ENCODE data around the gene BORCS8.
"Not testable (repeated sequence)": the region's sequence is repeated elsewhere in the genome, so short reads cannot be mapped to it uniquely, and the experiment has no call there.

BORCS8 gene

GRCh38 chr19:19140476-19140875, 51.5 kb downstream of the BORCS8 start:
- TF ChIP-seq, protein P1, sequence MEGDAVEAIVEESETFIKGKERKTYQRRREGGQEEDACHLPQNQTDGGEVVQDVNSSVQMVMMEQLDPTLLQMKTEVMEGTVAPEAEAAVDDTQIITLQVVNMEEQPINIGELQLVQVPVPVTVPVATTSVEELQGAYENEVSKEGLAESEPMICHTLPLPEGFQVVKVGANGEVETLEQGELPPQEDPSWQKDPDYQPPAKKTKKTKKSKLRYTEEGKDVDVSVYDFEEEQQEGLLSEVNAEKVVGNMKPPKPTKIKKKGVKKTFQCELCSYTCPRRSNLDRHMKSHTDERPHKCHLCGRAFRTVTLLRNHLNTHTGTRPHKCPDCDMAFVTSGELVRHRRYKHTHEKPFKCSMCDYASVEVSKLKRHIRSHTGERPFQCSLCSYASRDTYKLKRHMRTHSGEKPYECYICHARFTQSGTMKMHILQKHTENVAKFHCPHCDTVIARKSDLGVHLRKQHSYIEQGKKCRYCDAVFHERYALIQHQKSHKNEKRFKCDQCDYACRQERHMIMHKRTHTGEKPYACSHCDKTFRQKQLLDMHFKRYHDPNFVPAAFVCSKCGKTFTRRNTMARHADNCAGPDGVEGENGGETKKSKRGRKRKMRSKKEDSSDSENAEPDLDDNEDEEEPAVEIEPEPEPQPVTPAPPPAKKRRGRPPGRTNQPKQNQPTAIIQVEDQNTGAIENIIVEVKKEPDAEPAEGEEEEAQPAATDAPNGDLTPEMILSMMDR (IDR thresholded peaks at IDR 0.05; ENCODE audit: low read depth, low read length, missing control alignments): no peak
- no peak for DNase-seq (ENCODE audit: extremely low read depth, low read depth)
- H3K4me3 ChIP-seq (replicated peaks; ENCODE audit: low read depth, low read length): no peak overlapping the region

DNA sequence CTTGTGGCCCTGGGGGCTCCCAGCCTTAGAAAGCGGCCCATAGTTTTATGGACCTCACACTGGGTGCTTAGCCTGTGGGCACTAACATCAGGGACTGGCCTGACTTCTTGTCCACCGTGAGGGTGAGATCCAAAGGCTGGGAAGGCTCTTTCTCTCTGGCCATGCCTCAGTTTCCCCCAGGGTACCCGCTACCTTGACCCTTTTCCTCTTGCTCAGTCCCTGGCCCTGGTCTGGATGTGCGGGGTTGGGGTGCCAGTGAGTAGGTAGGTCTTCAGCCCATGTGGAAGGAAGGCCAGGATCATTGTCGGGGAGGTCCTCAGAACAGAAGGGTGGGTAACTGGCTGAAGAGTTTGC, 52.1 kb downstream of the BORCS8 start:
- DNase-seq (ENCODE audit: extremely low read depth, low read depth): no peak
- TF ChIP-seq, protein P1 (IDR thresholded peaks at IDR 0.05; ENCODE audit: low read depth, low read length, missing control alignments): no peak
- no peak overlapping the region for H3K4me3 ChIP-seq (replicated peaks; ENCODE audit: low read depth, low read length)

DNA sequence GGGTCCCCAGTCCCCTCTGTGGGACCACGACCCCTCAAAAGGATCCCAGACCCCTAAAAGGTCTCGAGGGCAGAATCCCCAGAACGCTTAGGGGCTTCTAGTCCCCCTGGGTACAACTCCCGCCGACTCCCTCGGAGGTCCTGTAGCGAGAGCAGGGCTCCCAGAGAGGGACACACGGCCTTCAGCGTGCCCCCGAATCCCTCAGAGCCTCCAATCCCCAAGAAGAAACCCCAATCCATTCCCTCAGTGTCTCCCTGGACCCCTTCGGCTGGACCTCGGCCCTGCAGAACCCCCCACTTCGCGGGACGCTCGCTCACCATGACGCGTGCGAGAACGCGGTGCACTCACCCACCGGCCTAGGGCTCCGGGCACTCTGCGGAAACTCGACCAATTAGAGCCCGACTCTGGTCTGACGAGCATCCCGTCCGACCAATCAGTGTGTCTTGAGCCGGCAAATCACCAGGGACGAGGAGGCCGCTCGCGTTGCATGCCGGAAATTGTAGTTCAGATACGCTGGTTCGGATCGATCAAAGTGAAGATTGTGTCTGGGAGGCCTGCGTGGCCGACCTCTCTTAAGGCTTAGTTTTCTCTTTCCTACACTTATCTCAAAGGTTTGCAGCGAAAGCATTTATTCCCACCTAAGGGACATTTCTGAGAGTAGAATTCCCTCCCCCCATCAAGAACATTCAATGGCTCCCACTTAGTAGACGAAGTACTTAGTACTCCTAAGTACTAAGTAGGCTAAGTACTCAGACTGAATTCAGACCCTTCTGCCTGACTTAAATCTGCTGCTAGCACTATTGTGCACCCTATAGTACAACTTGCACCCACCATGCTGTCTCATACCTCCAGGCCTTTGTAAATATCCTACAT, 53.6 kb downstream of the BORCS8 start, which contains the start of gene TMEM161A:
Gene TMEM161A (minus strand): TSS at position 370 of the 873 bp plus-strand sequence. CDS start 50 bp downstream, at position 320.
- peak within 1 kb of the TSS; percentile 99 for H3K4me3 ChIP-seq (replicated peaks; ENCODE audit: low read depth, low read length)
- peak; percentile 98 for DNase-seq (ENCODE audit: extremely low read depth, low read depth)
- TF ChIP-seq, protein P1 (IDR thresholded peaks at IDR 0.05; ENCODE audit: low read depth, low read length, missing control alignments): no peak

- TF ChIP-seq, protein P1 (IDR thresholded peaks at IDR 0.05; ENCODE audit: low read depth, low read length, missing control alignments): no peak
- DNase-seq (ENCODE audit: extremely low read depth, low read depth): no peak
- H3K4me3 ChIP-seq (replicated peaks; ENCODE audit: low read depth, low read length): peak overlapping the region; percentile 99
These were observed 54.3 kb downstream of the BORCS8 start for GRCh38 chr19:19137556-19138108.

DNA sequence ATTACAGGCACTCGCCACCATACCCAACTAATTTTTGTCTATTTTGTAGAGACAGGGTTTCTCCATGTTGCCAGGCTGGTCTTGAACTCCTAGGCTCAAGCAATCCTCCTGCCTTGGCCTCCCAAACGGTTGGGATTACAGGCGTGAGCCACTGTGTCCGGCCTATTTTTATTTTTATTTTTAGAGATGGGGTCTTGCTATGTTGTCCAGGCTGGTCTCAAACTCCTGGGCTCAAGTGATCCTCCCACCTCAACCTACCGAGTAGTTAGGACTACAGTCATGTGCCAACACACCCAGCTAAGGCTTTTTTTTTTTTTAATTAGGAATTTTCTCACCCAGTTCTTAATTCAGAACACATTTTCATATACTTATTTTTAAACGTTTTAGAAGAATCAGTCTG, 56.2 kb downstream of the BORCS8 start:
- not testable (repeated sequence) for H3K4me3 ChIP-seq (replicated peaks; ENCODE audit: low read depth, low read length); DNase-seq (ENCODE audit: extremely low read depth, low read depth)

DNA sequence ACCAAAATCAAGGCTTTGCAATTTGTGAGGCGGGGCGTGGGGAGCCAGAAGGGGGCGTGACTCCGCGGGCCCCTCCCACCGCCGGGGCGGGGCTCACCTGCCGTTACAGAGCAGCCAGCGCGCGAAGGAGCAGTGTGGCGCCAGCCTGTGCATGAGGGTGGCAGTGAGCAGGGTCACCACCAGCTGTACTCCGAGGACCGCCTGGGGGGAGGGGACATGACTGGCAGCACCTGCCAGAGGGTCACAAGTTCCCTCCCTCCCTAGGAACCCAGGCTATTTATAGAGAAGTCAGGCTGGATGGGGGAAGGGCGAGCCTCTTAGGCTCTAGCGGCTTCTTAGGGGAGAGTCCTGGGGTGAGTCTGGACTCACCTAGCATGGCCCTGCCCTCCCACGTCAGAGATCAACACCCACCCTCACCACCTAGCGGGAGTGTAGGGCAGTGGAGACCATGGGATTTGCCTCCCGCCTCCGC, 57.2 kb downstream of the BORCS8 start:
- no peak for DNase-seq (ENCODE audit: extremely low read depth, low read depth)
- TF ChIP-seq, protein P1 (IDR thresholded peaks at IDR 0.05; ENCODE audit: low read depth, low read length, missing control alignments): no peak
- H3K4me3 ChIP-seq (replicated peaks; ENCODE audit: low read depth, low read length): no peak overlapping the region

- H3K4me3 ChIP-seq (replicated peaks; ENCODE audit: low read depth, low read length): no peak overlapping the region
- TF ChIP-seq, protein P1 (IDR thresholded peaks at IDR 0.05; ENCODE audit: low read depth, low read length, missing control alignments): no peak
These were observed 58.0 kb downstream of the BORCS8 start for GRCh38 chr19:19133985-19134384.

More at GRCh38 chr19:19133985-19134384, 58.0 kb downstream of the BORCS8 start:
- DNase-seq (ENCODE audit: extremely low read depth, low read depth): no peak

Data from HFF-Myc (cell line).